SU-DHL-6 (cell line): ENCODE results near the gene TRIM63.

Source experiments
- H2AFZ ChIP-seq: fragments of 200-600 bp; sonication (generic); 2 replicates; pipeline ENCODE4 v1.6.1; 2014; ENCODE audit warnings: low read depth, mild to moderate bottlenecking, moderate library complexity, mixed read lengths, antibody characterized with exemption, low read length; ENCODE audit not compliant: severe bottlenecking
- H3F3A ChIP-seq: fragments of 200-600 bp; shearing (Covaris generic); 2 replicates; pipeline ENCODE4 v1.6.0; 2016; ENCODE audit warnings: antibody characterized with exemption, mild to moderate bottlenecking; ENCODE audit not compliant: insufficient read depth
- H3K27ac ChIP-seq: fragments of 200-600 bp; sonication (generic); 2 replicates; pipeline ENCODE4 v1.5.1; 2016; ENCODE audit warnings: low read depth, mild to moderate bottlenecking, low read length, moderate library complexity, mixed read lengths
- H3K27me3 ChIP-seq: fragments of 200-600 bp; sonication (generic), shearing (Covaris generic); 2 replicates; pipeline ENCODE4 v1.6.0; 2014; ENCODE audit warnings: mild to moderate bottlenecking, low read length
- H3K36me3 ChIP-seq: fragments of 200-600 bp; sonication (generic); 2 replicates; pipeline ENCODE4 v1.6.1; 2014; ENCODE audit warnings: mild to moderate bottlenecking, low read length, mixed read lengths
- H3K4me2 ChIP-seq: fragments of 300-600, 200-600 bp; shearing (Covaris generic), sonication (generic); 2 replicates; pipeline ENCODE4 v1.6.0; 2014; ENCODE audit warnings: low read length, low read depth, mild to moderate bottlenecking; ENCODE audit not compliant: poor library complexity, severe bottlenecking
- H3K4me3 ChIP-seq: fragments of 200-600 bp; sonication (generic); 2 replicates; pipeline ENCODE4 v1.5.1; 2014; ENCODE audit warnings: antibody characterized with exemption, low read length, mild to moderate bottlenecking, mixed read lengths; ENCODE audit not compliant: insufficient read depth, poor library complexity, severe bottlenecking
- H3K79me2 ChIP-seq: fragments of 200-600 bp; sonication (generic); 2 replicates; pipeline ENCODE4 v1.6.1; 2014; ENCODE audit warnings: mild to moderate bottlenecking, low read length, moderate library complexity; ENCODE audit not compliant: insufficient read depth
- H3K9ac ChIP-seq: fragments of 200-600 bp; sonication (generic); 2 replicates; pipeline ENCODE4 v1.7.0; 2014; ENCODE audit warnings: mild to moderate bottlenecking, low read length
- H3K9me2 ChIP-seq: fragments of 200-600 bp; sonication (generic); replicated peaks from 2 replicates; pipeline ENCODE4 v1.6.1; 2014; ENCODE audit warnings: low read length; ENCODE audit not compliant: insufficient read depth
- H3K9me3 ChIP-seq: fragments of 200-600 bp; sonication (generic); 2 replicates; pipeline ENCODE4 v1.6.1; 2014; ENCODE audit warnings: low read length, mixed read lengths; ENCODE audit not compliant: insufficient read depth
- H4K20me1 ChIP-seq: fragments of 200-600 bp; sonication (generic); 2 replicates; pipeline ENCODE4 v1.6.1; 2014; ENCODE audit warnings: low read depth, mild to moderate bottlenecking, antibody characterized with exemption, low read length, moderate library complexity, mixed read lengths
- CTCF ChIP-seq: fragments of 200-600 bp; sonication (generic); IDR thresholded peaks from one replicate; pipeline ENCODE4 v1.5.1; 2017; ENCODE audit warnings: antibody characterized with exemption, mild to moderate bottlenecking, low read length, moderate library complexity; ENCODE audit not compliant: insufficient read depth, poor library complexity, severe bottlenecking
- EZH2phosphoT487 ChIP-seq: fragments of 200-600 bp; sonication (generic), shearing (Covaris generic); conservative IDR thresholded peaks from 2 replicates; pipeline ENCODE4 v1.6.1; 2018; ENCODE audit warnings: mild to moderate bottlenecking, antibody characterized with exemption, low read length, moderate library complexity, mixed read lengths

Gene TRIM63

GRCh38 chr1:26043765-26044164, 23.7 kb downstream of the TRIM63 start:
- Histone ChIP-seq H3K9me2 (no peaks in the 10 kb centered on the region), H3K4me2 (no peak overlapping the region), H3K27me3 (no peaks in the 10 kb centered on the region), H4K20me1 (no peaks in the 10 kb centered on the region), H3K27ac (no peak overlapping the region), H3K4me3 (no peak overlapping the region), H3K9ac (no peak overlapping the region), H3K9me3 (no peaks in the 10 kb centered on the region), H3F3A (no peaks in the 10 kb centered on the region), H3K36me3 (no peaks in the 10 kb centered on the region), H2AFZ (no peak overlapping the region), H3K79me2 (no peaks in the 10 kb centered on the region)
- TF ChIP-seq CTCF (no peak), EZH2phosphoT487 (no peak)

GRCh38 chr1:26041978-26042377, 25.5 kb downstream of the TRIM63 start:
- H4K20me1 ChIP-seq = no peaks in the 10 kb centered on the region
- no peaks in the 10 kb centered on the region for H3K27me3 ChIP-seq
- no peak overlapping the region for H3K4me2 ChIP-seq
- H3K9me2 ChIP-seq = no peaks in the 10 kb centered on the region
- no peaks in the 10 kb centered on the region for H3K9me3 ChIP-seq
- H3K79me2 ChIP-seq = no peaks in the 10 kb centered on the region
- no peaks in the 10 kb centered on the region for H3F3A ChIP-seq
- no peak overlapping the region for H3K27ac ChIP-seq
- no peak overlapping the region for H2AFZ ChIP-seq
- no peaks in the 10 kb centered on the region for H3K36me3 ChIP-seq
- H3K4me3 ChIP-seq = no peak overlapping the region
- no peak overlapping the region for H3K9ac ChIP-seq
- no peak for TF ChIP-seq EZH2phosphoT487
- no peak for TF ChIP-seq CTCF

- Histone ChIP-seq H3K9me2 (no peaks in the 10 kb centered on the region), H3K27me3 (no peaks in the 10 kb centered on the region)
Observed at GRCh38 chr1:26041401-26041800, 26.0 kb downstream of the TRIM63 start.

More at GRCh38 chr1:26041401-26041800, 26.0 kb downstream of the TRIM63 start:
- Histone ChIP-seq H3K9ac (no peak overlapping the region), H3K79me2 (no peaks in the 10 kb centered on the region), H3F3A (no peaks in the 10 kb centered on the region), H2AFZ (no peak overlapping the region), H4K20me1 (no peaks in the 10 kb centered on the region), H3K9me3 (no peaks in the 10 kb centered on the region), H3K4me2 (no peak overlapping the region), H3K36me3 (no peaks in the 10 kb centered on the region), H3K4me3 (no peak overlapping the region), H3K27ac (no peak overlapping the region)
- TF ChIP-seq CTCF (no peak), EZH2phosphoT487 (no peak)
